Mucosa of descending colon (tissue), 3 donors: ENCODE results near the gene ZSCAN10. TPM values are rescaled to one million over a fixed set of nuclear protein-coding genes. Genes with fewer than 3 reads are reported as not detected.

ENCODE experiments used
- ATAC-seq: fragments of 200-7000 bp; cut with Tn5 transposase; one replicate; pipeline ENCODE4 v1.9.1; 2020; ENCODE audit warnings: mild to moderate bottlenecking, moderate library complexity
- DNase-seq, 3 donors: peaks; one replicate each; pipeline ENCODE4 v3.0.0-alpha.2; 2020
- H3K36me3 ChIP-seq: fragments of 200-600 bp; one replicate; pipeline ENCODE4 v1.8.0; 2021; ENCODE audit warnings: low read depth, mild to moderate bottlenecking
- H3K4me1 ChIP-seq: fragments of 200-600 bp; one replicate; pipeline ENCODE4 v1.8.0; 2021; ENCODE audit warnings: low read depth, mild to moderate bottlenecking
- H3K4me3 ChIP-seq: fragments of 200-600 bp; one replicate; pipeline ENCODE4 v1.8.0; 2021; ENCODE audit warnings: mild to moderate bottlenecking
- H3K9me3 ChIP-seq: fragments of 200-600 bp; one replicate; pipeline ENCODE4 v1.8.0; 2021; ENCODE audit warnings: mild to moderate bottlenecking
- intact Hi-C, 2 donors: fragments of 100-400 bp; cut with DNase I in 1 of 2; cut with micrococcal nuclease in 1 of 2; formaldehyde crosslinking; loops; one replicate each; pipeline versions ENCODE4 v1.11.0 to v1.11.1; 2022; cut with DNase I, micrococcal nuclease
- total RNA-seq, 3 donors: library from RNA; stranded (reverse); fragmentation: NEBNext Ultra II Directional in 2 of 3; extraction: Animal tissue kit (Norgen Biotek cat#: 25700) in 2 of 3; gene quantifications; one replicate each; pipeline versions ENCODE4 v1.2.1 to v1.2.4, GENCODE V29; 2021 to 2023
- TF ChIP-seq, protein P1 (sequence below): fragments of 200-600 bp; IDR thresholded peaks from one replicate; pipeline ENCODE4 v1.8.0; 2022; ENCODE audit warnings: antibody characterized with exemption, mild to moderate bottlenecking
- donor health status: DM: no; HTN: no; CAD: no; lungs with moderate emphysema.
- donor health status: DM: no; HTN: no; CAD: no.
- donor health status: DM: no; HTN: yes; CAD: no.

Gene ZSCAN10
- total RNA-seq, 3 donors from 2014 or later: not detected

DNA sequence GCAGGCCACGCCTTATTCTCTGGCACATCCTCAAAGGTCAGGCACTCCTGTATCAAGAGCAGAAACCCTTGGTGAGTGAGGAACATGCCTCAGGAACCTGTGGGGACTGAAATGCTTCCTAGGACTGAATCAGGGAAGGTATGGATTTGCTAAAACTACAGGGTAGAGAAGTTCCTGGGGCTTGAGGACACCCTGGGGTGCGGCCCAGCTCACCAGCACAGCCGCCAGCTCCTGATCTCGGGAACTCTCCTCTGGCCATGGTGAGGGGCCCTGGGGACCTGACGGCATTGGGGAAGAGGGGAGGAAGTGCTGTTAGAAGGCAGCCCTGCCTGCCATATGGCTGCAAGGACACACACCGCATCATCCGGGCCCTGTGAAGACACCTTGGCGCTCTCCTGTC is 7.5 kb downstream of the ZSCAN10 start:
- H3K4me3 ChIP-seq: no peak overlapping the region
- DNase-seq: peak in 1 of 3 donors; percentile 36
- no peaks in the 10 kb centered on the region for H3K36me3 ChIP-seq
- TF ChIP-seq, protein P1, sequence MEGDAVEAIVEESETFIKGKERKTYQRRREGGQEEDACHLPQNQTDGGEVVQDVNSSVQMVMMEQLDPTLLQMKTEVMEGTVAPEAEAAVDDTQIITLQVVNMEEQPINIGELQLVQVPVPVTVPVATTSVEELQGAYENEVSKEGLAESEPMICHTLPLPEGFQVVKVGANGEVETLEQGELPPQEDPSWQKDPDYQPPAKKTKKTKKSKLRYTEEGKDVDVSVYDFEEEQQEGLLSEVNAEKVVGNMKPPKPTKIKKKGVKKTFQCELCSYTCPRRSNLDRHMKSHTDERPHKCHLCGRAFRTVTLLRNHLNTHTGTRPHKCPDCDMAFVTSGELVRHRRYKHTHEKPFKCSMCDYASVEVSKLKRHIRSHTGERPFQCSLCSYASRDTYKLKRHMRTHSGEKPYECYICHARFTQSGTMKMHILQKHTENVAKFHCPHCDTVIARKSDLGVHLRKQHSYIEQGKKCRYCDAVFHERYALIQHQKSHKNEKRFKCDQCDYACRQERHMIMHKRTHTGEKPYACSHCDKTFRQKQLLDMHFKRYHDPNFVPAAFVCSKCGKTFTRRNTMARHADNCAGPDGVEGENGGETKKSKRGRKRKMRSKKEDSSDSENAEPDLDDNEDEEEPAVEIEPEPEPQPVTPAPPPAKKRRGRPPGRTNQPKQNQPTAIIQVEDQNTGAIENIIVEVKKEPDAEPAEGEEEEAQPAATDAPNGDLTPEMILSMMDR: no peak
- intact Hi-C loops: no loop called here
- no peaks in the 10 kb centered on the region for H3K4me1 ChIP-seq
- no peak for ATAC-seq
- H3K9me3 ChIP-seq: no peaks in the 10 kb centered on the region

DNA sequence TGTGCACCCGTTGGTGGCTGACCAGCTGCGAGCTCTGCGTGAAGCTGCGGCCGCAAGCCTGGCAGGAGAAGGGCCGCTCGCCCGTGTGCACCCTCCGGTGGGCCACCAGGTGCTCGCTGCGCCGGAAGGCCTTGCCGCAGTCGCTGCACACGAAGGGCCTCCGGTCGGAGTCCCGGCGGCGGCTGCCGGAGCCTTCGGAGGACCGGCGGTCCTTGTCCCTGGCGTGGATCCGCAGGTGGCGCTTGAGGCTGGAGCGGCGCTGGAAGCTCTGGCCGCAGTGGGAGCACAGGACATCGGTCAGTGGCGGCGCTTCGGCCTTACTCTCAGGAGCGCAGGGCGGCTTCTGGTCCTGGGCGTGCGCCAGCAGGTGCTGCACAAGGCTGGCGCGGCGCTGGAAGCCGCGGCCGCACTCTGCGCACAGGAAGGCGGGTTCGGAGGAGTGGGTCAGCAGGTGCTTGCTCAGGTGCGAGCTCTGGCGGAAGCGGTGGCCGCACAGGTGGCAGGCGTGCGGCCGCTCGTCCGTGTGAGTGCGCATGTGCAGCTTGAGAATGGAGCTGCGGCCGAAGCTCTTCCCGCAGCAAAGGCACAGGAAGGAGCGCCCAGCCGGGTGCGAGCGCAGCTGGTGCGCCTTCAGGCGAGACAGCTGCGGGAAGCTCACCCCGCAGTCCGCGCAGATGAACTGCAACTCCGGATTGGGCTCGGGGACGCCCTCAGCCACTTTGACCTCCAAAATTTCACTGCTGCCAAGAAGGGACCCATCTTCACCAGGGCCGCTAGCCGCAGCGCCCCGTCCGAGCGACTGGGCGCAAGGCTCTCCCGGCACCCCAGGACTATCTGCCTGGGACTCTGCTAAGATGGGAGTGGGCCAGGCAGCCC is 9.1 kb downstream of the ZSCAN10 start:
- no peaks in the 10 kb centered on the region for H3K9me3 ChIP-seq
- TF ChIP-seq, protein P1: no peak
- H3K36me3 ChIP-seq: no peaks in the 10 kb centered on the region
- H3K4me3 ChIP-seq: no peak overlapping the region
- H3K4me1 ChIP-seq: no peaks in the 10 kb centered on the region
- DNase-seq (peak in 2 of 3 donors; percentile 22 to 53), ATAC-seq (no peak)
- intact Hi-C loops: no loop called here

DNA sequence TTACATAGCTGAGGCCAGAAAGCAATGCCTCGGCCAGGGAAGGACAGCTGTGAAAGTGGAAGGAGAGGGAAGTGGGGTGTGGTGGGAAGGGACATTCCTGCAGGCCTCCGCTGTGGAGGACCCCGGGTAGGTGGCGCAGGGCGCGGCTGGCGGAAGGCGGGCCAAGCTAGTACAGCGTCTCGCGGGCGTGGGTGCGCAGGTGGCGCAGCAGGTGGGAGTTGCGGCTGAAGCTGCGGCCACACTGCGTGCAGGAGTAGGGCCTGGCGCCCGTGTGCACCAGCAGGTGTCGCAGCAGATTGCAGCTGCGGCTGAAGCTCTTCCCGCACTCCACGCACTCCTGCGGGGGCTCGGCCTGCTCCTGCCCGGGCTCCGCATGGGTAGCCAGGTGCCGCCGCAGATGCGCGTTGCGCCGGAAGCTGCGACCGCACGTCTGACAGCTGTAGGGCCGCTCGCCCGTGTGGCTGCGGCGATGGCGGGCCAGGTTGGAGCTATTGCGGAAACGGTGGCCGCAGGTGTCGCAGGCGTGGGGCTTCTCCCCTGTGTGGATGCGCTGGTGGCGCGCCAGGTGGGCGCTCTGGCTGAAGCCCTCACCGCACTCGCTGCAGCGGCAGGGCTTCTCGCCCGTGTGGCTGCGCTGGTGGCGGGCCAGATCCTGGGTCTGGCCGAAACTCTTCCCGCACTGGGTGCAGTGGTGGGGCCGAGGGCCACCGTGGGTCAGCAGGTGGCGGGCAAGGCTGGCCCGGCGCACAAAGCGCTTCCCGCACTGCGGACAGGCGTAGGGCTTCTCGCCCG is 10.0 kb downstream of the ZSCAN10 start:
- H3K4me3 ChIP-seq: no peak overlapping the region
- no peaks in the 10 kb centered on the region for H3K9me3 ChIP-seq
- no peaks in the 10 kb centered on the region for H3K4me1 ChIP-seq
- H3K36me3 ChIP-seq: no peaks in the 10 kb centered on the region
- intact Hi-C loops: no loop called here
- no peak for ATAC-seq
- TF ChIP-seq, protein P1: no peak
- peak in 2 of 3 donors; percentile 14 to 47 for DNase-seq

DNA sequence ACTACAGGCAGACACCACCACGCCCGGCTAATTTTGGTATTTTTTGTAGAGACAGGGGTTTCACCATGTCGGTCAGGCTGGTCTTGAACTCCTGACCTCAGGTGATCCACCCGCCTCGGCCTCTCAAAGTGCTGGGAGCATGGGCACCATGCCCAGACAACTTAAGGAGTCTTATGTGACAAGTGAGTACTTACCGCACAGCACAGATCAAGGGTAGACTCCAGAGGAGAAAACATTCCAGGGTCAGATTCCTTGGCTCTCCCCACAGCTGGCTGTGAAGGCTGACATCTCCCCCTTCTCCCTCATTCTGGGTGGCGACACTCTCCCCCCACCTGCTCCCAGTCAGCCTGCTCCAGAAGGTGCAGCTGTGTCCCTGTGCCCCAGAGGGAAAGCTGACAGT is 10.6 kb downstream of the ZSCAN10 start:
- intact Hi-C loops: no loop called here
- Histone ChIP-seq H3K36me3 (no peaks in the 10 kb centered on the region), H3K9me3 (no peaks in the 10 kb centered on the region), H3K4me3 (no peak overlapping the region), H3K4me1 (no peaks in the 10 kb centered on the region)
- DNase-seq (peak in 2 of 3 donors; percentile 11 to 12), ATAC-seq (no peak)
- TF ChIP-seq, protein P1: no peak

DNA sequence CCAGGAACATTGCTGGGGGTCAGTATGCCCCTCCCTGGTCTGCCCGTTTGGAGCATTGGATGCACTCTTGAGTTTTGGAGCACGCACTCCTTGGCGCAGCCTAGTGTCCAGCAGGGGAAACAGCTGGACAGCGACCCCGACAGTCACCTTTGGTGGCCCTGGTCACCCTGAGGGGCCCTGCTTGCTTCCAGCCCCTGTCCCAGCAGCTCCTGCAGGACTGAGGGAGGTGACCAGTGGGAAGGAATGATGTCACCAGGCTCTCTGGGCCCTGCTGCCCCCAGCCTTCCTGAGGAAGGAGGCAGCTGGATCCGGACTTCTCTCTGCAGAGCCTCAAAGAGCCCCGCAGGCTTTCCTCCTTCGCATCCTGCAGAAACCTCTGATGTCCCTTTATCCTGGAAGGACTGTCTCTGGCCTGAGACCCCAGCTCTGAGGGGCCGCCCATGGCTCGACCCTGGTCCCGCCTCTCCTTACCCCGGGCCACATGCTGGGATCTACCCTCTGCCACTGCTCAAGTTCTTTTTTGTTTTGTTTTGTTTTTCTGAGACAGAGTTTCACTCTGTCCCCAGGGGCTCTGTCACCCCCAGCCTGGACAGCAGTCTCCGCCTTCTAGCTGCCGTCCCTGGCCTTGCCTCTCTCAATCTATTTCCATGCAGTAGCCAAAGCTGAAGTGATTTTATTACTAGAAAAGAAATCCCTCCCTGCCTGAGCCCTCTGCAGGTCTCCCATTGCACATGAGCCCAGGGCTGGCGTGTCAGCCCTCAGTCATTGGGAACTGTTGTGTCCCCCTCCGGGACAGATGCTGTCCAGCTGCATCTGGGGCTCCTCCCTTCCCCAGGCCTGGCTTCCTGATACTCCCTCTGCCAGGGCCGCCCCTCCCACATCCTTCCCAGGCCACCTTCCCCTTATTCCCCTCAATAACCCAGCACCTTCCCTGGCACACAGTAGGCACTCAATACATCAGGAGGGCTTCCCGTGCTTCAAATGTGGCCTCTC is 11.6 kb downstream of the ZSCAN10 start:
- ATAC-seq (peak; percentile 61), DNase-seq (peak in 2 of 3 donors; percentile 41 to 53)
- intact Hi-C loops: no loop called here
- no peaks in the 10 kb centered on the region for H3K36me3 ChIP-seq
- TF ChIP-seq, protein P1: no peak
- H3K4me1 ChIP-seq: no peaks in the 10 kb centered on the region
- H3K9me3 ChIP-seq: no peaks in the 10 kb centered on the region
- H3K4me3 ChIP-seq: no peak overlapping the region
